Amniotic stem cell (primary cell): ENCODE results near the gene KIRREL3.
A peak's percentile ranks its signal among the peaks of the same experiment; 100 is the strongest.

Experiments
- DNase-seq: peaks from one replicate; lab custom pipeline; 2025; lab: John Stamatoyannopoulos, UW

The KIRREL3 gene

GRCh38 chr11:126601550-126602215 is 398.9 kb downstream of the KIRREL3 start:
- no peak for DNase-seq

- DNase-seq = no peak
Observed at GRCh38 chr11:126601136-126601535, 399.4 kb downstream of the KIRREL3 start.

- DNase-seq = no peak
Observed at GRCh38 chr11:126599217-126599897, 401.2 kb downstream of the KIRREL3 start.

GRCh38 chr11:126598344-126599216 is 402.0 kb downstream of the KIRREL3 start:
- no peak for DNase-seq

- no peak for DNase-seq
Observed at GRCh38 chr11:126597041-126597440, 403.5 kb downstream of the KIRREL3 start.

GRCh38 chr11:126596474-126596873 is 404.1 kb downstream of the KIRREL3 start:
- DNase-seq = no peak

- no peak for DNase-seq
Observed at GRCh38 chr11:126595560-126595959, 405.0 kb downstream of the KIRREL3 start.

- no peak for DNase-seq
Observed at GRCh38 chr11:126594921-126595367, 405.6 kb downstream of the KIRREL3 start.

- no peak for DNase-seq
Observed at GRCh38 chr11:126592496-126593410, 407.8 kb downstream of the KIRREL3 start.

- no peak for DNase-seq
Observed at GRCh38 chr11:126591966-126592489, 408.5 kb downstream of the KIRREL3 start.

- DNase-seq = no peak
Observed at GRCh38 chr11:126589492-126589803, 411.1 kb downstream of the KIRREL3 start.

- no peak for DNase-seq
Observed at GRCh38 chr11:126588630-126589491, 411.7 kb downstream of the KIRREL3 start.

- no peak for DNase-seq
Observed at GRCh38 chr11:126587541-126587940, 413.0 kb downstream of the KIRREL3 start.

GRCh38 chr11:126585774-126586491 is 414.6 kb downstream of the KIRREL3 start:
- peak; percentile 87 for DNase-seq

- DNase-seq = no peak
Observed at GRCh38 chr11:126585388-126585773, 415.2 kb downstream of the KIRREL3 start.

- DNase-seq = no peak
Observed at GRCh38 chr11:126583594-126584427, 416.8 kb downstream of the KIRREL3 start.

- no peak for DNase-seq
Observed at GRCh38 chr11:126583101-126583500, 417.5 kb downstream of the KIRREL3 start.

- no peak for DNase-seq
Observed at GRCh38 chr11:126581871-126582648, 418.5 kb downstream of the KIRREL3 start.
